HG03558 (cell line): ENCODE results near the gene FHIT.
"Not testable (repeated sequence)": the region's sequence is repeated elsewhere in the genome, so short reads cannot be mapped to it uniquely, and the experiment has no call there.

Experiments
- ATAC-seq: cut with Tn5 transposase; IDR thresholded peaks from one replicate; pipeline ENCODE4 v1.9.1; 2021; ENCODE audit warnings: moderate number of reproducible peaks; ENCODE audit not compliant: unreplicated experiment; ENCODE audit errors: extremely low read depth

FHIT gene

GRCh38 chr3:61015859-61016258 is 235.4 kb downstream of the FHIT start:
- no peak for ATAC-seq

GRCh38 chr3:61015408-61015807 is 235.8 kb downstream of the FHIT start:
- no peak for ATAC-seq

- no peak for ATAC-seq
Observed at GRCh38 chr3:61008998-61009380, 242.3 kb downstream of the FHIT start.

GRCh38 chr3:61008153-61008997 is 242.9 kb downstream of the FHIT start:
- no peak for ATAC-seq

- no peak for ATAC-seq
Observed at GRCh38 chr3:61005591-61005990, 245.7 kb downstream of the FHIT start.

GRCh38 chr3:60998858-60999257 is 252.4 kb downstream of the FHIT start:
- no peak for ATAC-seq

GRCh38 chr3:60992395-60992794 is 258.9 kb downstream of the FHIT start:
- no peak for ATAC-seq

- ATAC-seq = no peak
Observed at GRCh38 chr3:60990442-60990730, 260.9 kb downstream of the FHIT start.

GRCh38 chr3:60989626-60990441 is 261.4 kb downstream of the FHIT start:
- no peak for ATAC-seq

- not testable (repeated sequence) for ATAC-seq
Observed at GRCh38 chr3:60987191-60987590, 264.1 kb downstream of the FHIT start.

GRCh38 chr3:60986552-60986951 is 264.7 kb downstream of the FHIT start:
- ATAC-seq = no peak

GRCh38 chr3:60983906-60984305 is 267.3 kb downstream of the FHIT start:
- no peak for ATAC-seq

- no peak for ATAC-seq
Observed at GRCh38 chr3:60980342-60980692, 270.9 kb downstream of the FHIT start.

- ATAC-seq = no peak
Observed at GRCh38 chr3:60979461-60980341, 271.6 kb downstream of the FHIT start.

GRCh38 chr3:60973321-60973720 is 277.9 kb downstream of the FHIT start:
- ATAC-seq = no peak

GRCh38 chr3:60972599-60972998 is 278.7 kb downstream of the FHIT start:
- no peak for ATAC-seq

- no peak for ATAC-seq
Observed at GRCh38 chr3:60970850-60971249, 280.4 kb downstream of the FHIT start.

- no peak for ATAC-seq
Observed at GRCh38 chr3:60967141-60967540, 284.1 kb downstream of the FHIT start.

GRCh38 chr3:60957541-60957940 is 293.7 kb downstream of the FHIT start:
- ATAC-seq = no peak

GRCh38 chr3:60956729-60957128 is 294.5 kb downstream of the FHIT start:
- no peak for ATAC-seq

- ATAC-seq = no peak
Observed at GRCh38 chr3:60955034-60955433, 296.2 kb downstream of the FHIT start.
